ENCODE data around the gene PTPRD.

GRCh38 chr9:8384091-8384490 is 2228.7 kb downstream of the PTPRD start:
- TF ChIP-seq CTCF (conservative IDR thresholded peaks at IDR 0.05; ENCODE audit: low read depth, low read length), result no peak
- TF ChIP-seq EZH2 (IDR thresholded peaks at IDR 0.05; ENCODE audit: borderline replicate concordance, low read depth, low read length, poor library complexity, severe bottlenecking), result no peak
